Measurements from ENCODE around the gene RGS4.

Gene RGS4

GRCh38 chr1:163056831-163057230 lies 12.3 kb upstream of the RGS4 start:
- Mint-ChIP-seq H3K36me3 (no peaks in the 10 kb centered on the region), H3K4me1 (no peaks in the 10 kb centered on the region), H3K27me3 (peaks cover 20% of the 10 kb centered on the region)

GRCh38 chr1:163060343-163061007 lies 8.7 kb upstream of the RGS4 start:
- Mint-ChIP-seq H3K9me3 (no peaks in the 10 kb centered on the region), H3K4me1 (no peaks in the 10 kb centered on the region)

More at GRCh38 chr1:163056831-163057230, 12.3 kb upstream of the RGS4 start:
- Mint-ChIP-seq H3K4me3 (no peak overlapping the region), H3K9me3 (no peaks in the 10 kb centered on the region), H3K27ac (no peak overlapping the region)

GRCh38 chr1:163063143-163063542 lies 6.0 kb upstream of the RGS4 start:
- no peak overlapping the region for H3K27ac Mint-ChIP-seq
- no peaks in the 10 kb centered on the region for H3K4me1 Mint-ChIP-seq
- H3K9me3 Mint-ChIP-seq = no peaks in the 10 kb centered on the region
- no peaks in the 10 kb centered on the region for H3K36me3 Mint-ChIP-seq
- H3K27me3 Mint-ChIP-seq = peaks cover 21% of the 10 kb centered on the region
- H3K4me3 Mint-ChIP-seq = no peak overlapping the region

More at GRCh38 chr1:163060343-163061007, 8.7 kb upstream of the RGS4 start:
- H3K27me3 Mint-ChIP-seq = peaks cover 14% of the 10 kb centered on the region
- H3K36me3 Mint-ChIP-seq = no peaks in the 10 kb centered on the region
- H3K4me3 Mint-ChIP-seq = no peak overlapping the region
- no peak overlapping the region for H3K27ac Mint-ChIP-seq

- H3K9me3 Mint-ChIP-seq = no peaks in the 10 kb centered on the region
- H3K4me1 Mint-ChIP-seq = no peaks in the 10 kb centered on the region
- H3K4me3 Mint-ChIP-seq = no peak overlapping the region
- H3K27me3 Mint-ChIP-seq = peaks cover 24% of the 10 kb centered on the region
- H3K27ac Mint-ChIP-seq = no peak overlapping the region
- H3K36me3 Mint-ChIP-seq = no peaks in the 10 kb centered on the region
Observed at GRCh38 chr1:163063610-163064009, 5.6 kb upstream of the RGS4 start.

- Mint-ChIP-seq H3K27me3 (peaks cover 40% of the 10 kb centered on the region), H3K4me3 (no peak overlapping the region), H3K27ac (no peak overlapping the region), H3K36me3 (no peaks in the 10 kb centered on the region), H3K9me3 (no peaks in the 10 kb centered on the region), H3K4me1 (no peaks in the 10 kb centered on the region)
Observed at GRCh38 chr1:163066168-163066567, 3.0 kb upstream of the RGS4 start.

- Mint-ChIP-seq H3K36me3 (no peaks in the 10 kb centered on the region), H3K4me1 (no peaks in the 10 kb centered on the region), H3K27ac (no peak overlapping the region), H3K27me3 (peaks cover 37% of the 10 kb centered on the region), H3K4me3 (no peak overlapping the region), H3K9me3 (no peaks in the 10 kb centered on the region)
Observed at GRCh38 chr1:163066686-163067085, 2.5 kb upstream of the RGS4 start.

GRCh38 chr1:163068716-163069115 lies 445 bp upstream of the RGS4 start:
- H3K27ac Mint-ChIP-seq = no peak overlapping the region

GRCh38 chr1:163069655-163070277 lies 605 bp downstream of the RGS4 start:
- Mint-ChIP-seq H3K27ac (no peak overlapping the region), H3K9me3 (no peaks in the 10 kb centered on the region), H3K36me3 (no peaks in the 10 kb centered on the region), H3K27me3 (peaks cover 43% of the 10 kb centered on the region), H3K4me3 (no peak overlapping the region), H3K4me1 (no peaks in the 10 kb centered on the region)

More at GRCh38 chr1:163068716-163069115, 445 bp upstream of the RGS4 start:
- no peaks in the 10 kb centered on the region for H3K36me3 Mint-ChIP-seq
- H3K4me1 Mint-ChIP-seq = no peaks in the 10 kb centered on the region
- H3K4me3 Mint-ChIP-seq = no peak overlapping the region
- H3K9me3 Mint-ChIP-seq = no peaks in the 10 kb centered on the region
- H3K27me3 Mint-ChIP-seq = peaks cover 41% of the 10 kb centered on the region

- no peaks in the 10 kb centered on the region for H3K9me3 Mint-ChIP-seq
- no peak overlapping the region for H3K4me3 Mint-ChIP-seq
- H3K27ac Mint-ChIP-seq = no peak overlapping the region
- no peaks in the 10 kb centered on the region for H3K4me1 Mint-ChIP-seq
- H3K36me3 Mint-ChIP-seq = no peaks in the 10 kb centered on the region
- H3K27me3 Mint-ChIP-seq = peaks cover 41% of the 10 kb centered on the region
Observed at GRCh38 chr1:163071405-163072255, 2.5 kb downstream of the RGS4 start.

- Mint-ChIP-seq H3K4me3 (no peak overlapping the region), H3K27me3 (peaks cover 38% of the 10 kb centered on the region), H3K36me3 (no peaks in the 10 kb centered on the region), H3K9me3 (no peaks in the 10 kb centered on the region), H3K27ac (no peak overlapping the region), H3K4me1 (no peaks in the 10 kb centered on the region)
Observed at GRCh38 chr1:163072658-163073057, 3.5 kb downstream of the RGS4 start.

GRCh38 chr1:163074004-163074403 lies 4.8 kb downstream of the RGS4 start:
- Mint-ChIP-seq H3K27ac (no peak overlapping the region), H3K36me3 (no peaks in the 10 kb centered on the region), H3K27me3 (peaks cover 27% of the 10 kb centered on the region), H3K4me3 (no peak overlapping the region), H3K4me1 (no peaks in the 10 kb centered on the region), H3K9me3 (no peaks in the 10 kb centered on the region)

GRCh38 chr1:163074716-163075284 lies 5.6 kb downstream of the RGS4 start:
- H3K4me1 Mint-ChIP-seq = no peaks in the 10 kb centered on the region
- H3K4me3 Mint-ChIP-seq = no peak overlapping the region
- H3K36me3 Mint-ChIP-seq = no peaks in the 10 kb centered on the region
- no peak overlapping the region for H3K27ac Mint-ChIP-seq
- H3K9me3 Mint-ChIP-seq = no peaks in the 10 kb centered on the region
- peaks cover 20% of the 10 kb centered on the region for H3K27me3 Mint-ChIP-seq

GRCh38 chr1:163076044-163076443 lies 6.9 kb downstream of the RGS4 start:
- no peak overlapping the region for H3K4me3 Mint-ChIP-seq
- no peak overlapping the region for H3K27ac Mint-ChIP-seq
- H3K4me1 Mint-ChIP-seq = no peaks in the 10 kb centered on the region

GRCh38 chr1:163076446-163076845 lies 7.3 kb downstream of the RGS4 start:
- Mint-ChIP-seq H3K4me1 (no peaks in the 10 kb centered on the region), H3K27ac (no peak overlapping the region), H3K9me3 (no peaks in the 10 kb centered on the region), H3K4me3 (no peak overlapping the region), H3K27me3 (peaks cover 13% of the 10 kb centered on the region), H3K36me3 (no peaks in the 10 kb centered on the region)

More at GRCh38 chr1:163076044-163076443, 6.9 kb downstream of the RGS4 start:
- Mint-ChIP-seq H3K27me3 (peaks cover 14% of the 10 kb centered on the region), H3K9me3 (no peaks in the 10 kb centered on the region), H3K36me3 (no peaks in the 10 kb centered on the region)

- Mint-ChIP-seq H3K27me3 (peaks cover 13% of the 10 kb centered on the region), H3K36me3 (no peaks in the 10 kb centered on the region), H3K4me3 (no peak overlapping the region), H3K9me3 (no peaks in the 10 kb centered on the region), H3K4me1 (no peaks in the 10 kb centered on the region), H3K27ac (no peak overlapping the region)
Observed at GRCh38 chr1:163076981-163077761, 8.0 kb downstream of the RGS4 start.

All from activated naive CD4-positive, alpha-beta T cell treated with anti-CD3 and anti-CD28 coated beads, Interleukin-2, amount 50 U/mL, for 24 hours (primary cell).